Amygdala (tissue), 56 donors: ENCODE measurements around the gene SPTB.

ENCODE experiments used
- DNase-seq, 56 donors: peaks; one replicate each; lab custom pipeline; 2025; lab: John Stamatoyannopoulos, UW

SPTB gene

DNA sequence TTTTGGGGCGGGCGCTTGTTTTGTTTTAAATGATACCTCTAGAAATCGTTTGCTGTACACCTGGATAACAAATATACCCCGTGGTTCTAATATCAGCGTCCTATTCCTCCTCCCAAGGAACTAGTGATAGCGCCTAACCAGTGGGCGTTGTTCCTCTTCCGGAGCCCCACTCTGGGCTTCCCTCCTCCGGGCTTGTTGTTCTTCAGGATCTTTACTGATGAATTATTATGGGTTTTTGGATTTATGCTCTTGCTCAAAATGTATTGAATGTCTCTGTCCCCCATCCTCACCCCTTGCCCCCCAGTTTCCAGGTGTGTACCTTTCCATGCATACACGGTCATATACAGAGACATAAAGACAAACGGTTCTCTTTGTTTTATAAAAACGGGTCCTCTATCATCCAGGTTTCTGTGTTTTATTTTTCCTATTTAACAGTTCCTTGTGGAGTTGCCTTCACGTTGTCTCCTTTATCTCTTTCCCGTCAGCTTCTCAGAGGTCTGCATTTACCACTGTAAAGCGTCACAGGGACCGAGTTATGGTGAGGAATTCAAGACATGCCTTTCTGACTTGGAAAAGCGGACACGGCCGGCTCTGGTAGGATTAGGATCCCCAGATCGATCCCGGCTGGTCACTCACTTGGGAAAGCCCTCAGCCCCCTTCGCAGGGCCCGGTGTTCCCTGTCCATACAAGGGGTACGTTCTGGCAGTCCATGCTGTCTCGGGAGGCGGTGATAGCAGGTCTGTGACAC, 176.1 kb downstream of the SPTB start:
- peak in 1 of 56 donors; percentile 82 for DNase-seq

- peak in 1 of 56 donors; percentile 19 for DNase-seq
Observed at GRCh38 chr14:64702493-64703394, 177.0 kb downstream of the SPTB start.

DNA sequence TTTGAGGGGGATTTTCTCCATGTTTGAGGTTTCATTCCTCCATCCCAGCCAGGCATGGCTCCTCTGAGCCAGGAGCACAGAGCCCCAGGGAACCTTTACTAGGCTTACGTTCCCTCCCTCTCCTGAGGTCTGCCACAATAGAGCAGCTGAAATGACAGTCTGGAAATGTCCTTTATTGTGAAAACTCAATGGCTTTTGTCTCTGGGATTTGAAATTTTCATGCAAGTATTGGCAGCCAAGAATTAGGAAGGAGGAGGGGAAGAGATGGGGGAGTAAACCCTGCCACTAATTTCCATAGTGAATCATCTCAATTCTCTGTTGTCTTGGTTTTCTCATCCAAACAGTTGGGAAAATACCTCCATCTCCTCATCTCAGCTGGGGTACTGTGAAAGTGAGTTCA, 178.0 kb downstream of the SPTB start:
- DNase-seq = peak in 1 of 56 donors; percentile 24

- no peak for DNase-seq
Observed at GRCh38 chr14:64700894-64701293, 178.8 kb downstream of the SPTB start.

- DNase-seq = no peak
Observed at GRCh38 chr14:64700290-64700689, 179.4 kb downstream of the SPTB start.

GRCh38 chr14:64698903-64699302, 180.8 kb downstream of the SPTB start:
- peak in 2 of 56 donors; percentile 15 to 29 for DNase-seq

GRCh38 chr14:64696355-64696857, 183.3 kb downstream of the SPTB start:
- DNase-seq = no peak
